ENCODE measurements around the gene MED13L.

DNA sequence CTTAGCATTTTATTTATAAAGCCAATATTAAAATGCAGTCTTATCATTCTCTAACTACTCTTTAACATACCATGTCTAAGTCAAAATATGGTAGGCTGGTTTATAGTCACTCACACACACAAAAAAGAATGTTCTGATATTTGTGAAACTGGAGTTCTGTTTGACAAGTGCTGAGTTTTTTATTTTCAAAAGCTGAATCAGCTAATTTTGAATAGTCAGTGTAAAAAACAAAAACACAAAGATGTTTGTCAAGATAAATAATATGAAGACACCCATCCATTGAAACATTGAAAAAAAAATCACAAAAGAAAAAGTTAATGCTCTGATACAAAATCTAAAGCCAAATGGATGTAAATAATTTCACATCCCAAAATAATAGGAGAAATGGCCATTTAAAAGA lies 231.5 kb downstream of the MED13L start:
- TF ChIP-seq CTCF (IDR thresholded peaks at IDR 0.05) (no peak), EZH2 (IDR thresholded peaks at IDR 0.05; ENCODE audit: borderline replicate concordance, insufficient read depth, low read depth, low read length, poor library complexity, severe bottlenecking) (no peak)

Data from B cell (primary cell).